ENCODE measurements around the gene SLC35A4.
"Not testable (repeated sequence)": the region's sequence is repeated elsewhere in the genome, so short reads cannot be mapped to it uniquely, and the experiment has no call there.

SLC35A4 gene

DNA sequence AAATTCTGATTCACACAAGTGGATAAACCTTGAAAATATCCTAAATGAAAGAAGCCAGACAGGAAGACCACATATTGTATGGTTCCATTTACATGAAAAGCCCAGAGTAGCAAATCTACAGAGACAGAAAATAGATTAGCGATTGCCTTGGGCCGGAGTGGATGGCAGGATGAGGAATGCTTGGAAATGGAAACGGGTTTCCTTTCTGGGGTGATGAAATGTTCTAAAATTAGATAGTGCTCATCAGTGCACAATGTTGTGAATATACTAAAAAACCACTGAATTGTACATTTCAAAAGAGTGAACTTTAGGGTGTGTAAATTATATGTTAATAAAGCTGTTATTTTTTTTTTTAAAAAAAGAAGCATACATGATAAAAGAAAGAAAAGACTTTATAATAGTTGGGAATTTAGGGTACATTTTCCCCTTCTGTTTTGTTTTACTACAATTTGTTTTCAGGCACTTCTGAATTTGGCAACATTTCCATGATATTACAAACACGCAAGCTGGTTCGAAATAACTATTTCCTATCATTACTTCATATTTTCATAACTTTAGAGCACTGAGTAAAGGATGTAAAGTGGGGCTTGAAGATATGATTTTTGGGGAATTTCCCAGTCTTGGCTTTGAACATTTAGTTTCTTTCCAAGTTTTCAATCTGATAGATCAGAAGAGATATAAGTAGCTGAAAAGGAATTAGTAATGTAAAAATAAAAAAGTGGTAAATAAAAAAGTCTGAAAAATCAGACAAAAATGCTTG is 23.9 kb downstream of the SLC35A4 start:
- Histone ChIP-seq H3K27me3 (ENCODE audit: low read length) (no peaks in the 10 kb centered on the region), H2AFZ (ENCODE audit: low read depth, low read length, severe bottlenecking) (no peak overlapping the region), H3K36me3 (ENCODE audit: low read length) (no peaks in the 10 kb centered on the region), H3K79me2 (ENCODE audit: insufficient read depth, low read length) (no peaks in the 10 kb centered on the region), H3K4me3 (ENCODE audit: insufficient read depth, low read length, poor library complexity, severe bottlenecking) (no peak overlapping the region), H3K9ac (ENCODE audit: low read length) (no peak overlapping the region), H3F3A (ENCODE audit: insufficient read depth) (no peaks in the 10 kb centered on the region), H3K27ac (ENCODE audit: low read depth, low read length) (no peak overlapping the region), H4K20me1 (ENCODE audit: low read depth, low read length) (no peaks in the 10 kb centered on the region), H3K4me2 (ENCODE audit: low read depth, low read length, poor library complexity, severe bottlenecking) (no peak overlapping the region), H3K9me3 (ENCODE audit: insufficient read depth, low read length) (no peaks in the 10 kb centered on the region), H3K9me2 (replicated peaks; ENCODE audit: insufficient read depth, low read length) (no peaks in the 10 kb centered on the region)
- TF ChIP-seq, protein P1, sequence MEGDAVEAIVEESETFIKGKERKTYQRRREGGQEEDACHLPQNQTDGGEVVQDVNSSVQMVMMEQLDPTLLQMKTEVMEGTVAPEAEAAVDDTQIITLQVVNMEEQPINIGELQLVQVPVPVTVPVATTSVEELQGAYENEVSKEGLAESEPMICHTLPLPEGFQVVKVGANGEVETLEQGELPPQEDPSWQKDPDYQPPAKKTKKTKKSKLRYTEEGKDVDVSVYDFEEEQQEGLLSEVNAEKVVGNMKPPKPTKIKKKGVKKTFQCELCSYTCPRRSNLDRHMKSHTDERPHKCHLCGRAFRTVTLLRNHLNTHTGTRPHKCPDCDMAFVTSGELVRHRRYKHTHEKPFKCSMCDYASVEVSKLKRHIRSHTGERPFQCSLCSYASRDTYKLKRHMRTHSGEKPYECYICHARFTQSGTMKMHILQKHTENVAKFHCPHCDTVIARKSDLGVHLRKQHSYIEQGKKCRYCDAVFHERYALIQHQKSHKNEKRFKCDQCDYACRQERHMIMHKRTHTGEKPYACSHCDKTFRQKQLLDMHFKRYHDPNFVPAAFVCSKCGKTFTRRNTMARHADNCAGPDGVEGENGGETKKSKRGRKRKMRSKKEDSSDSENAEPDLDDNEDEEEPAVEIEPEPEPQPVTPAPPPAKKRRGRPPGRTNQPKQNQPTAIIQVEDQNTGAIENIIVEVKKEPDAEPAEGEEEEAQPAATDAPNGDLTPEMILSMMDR (IDR thresholded peaks at IDR 0.05; ENCODE audit: insufficient read depth, low read length, poor library complexity, severe bottlenecking): no peak
- no peak for TF ChIP-seq EZH2phosphoT487 (conservative IDR thresholded peaks at IDR 0.05; ENCODE audit: low read length)

DNA sequence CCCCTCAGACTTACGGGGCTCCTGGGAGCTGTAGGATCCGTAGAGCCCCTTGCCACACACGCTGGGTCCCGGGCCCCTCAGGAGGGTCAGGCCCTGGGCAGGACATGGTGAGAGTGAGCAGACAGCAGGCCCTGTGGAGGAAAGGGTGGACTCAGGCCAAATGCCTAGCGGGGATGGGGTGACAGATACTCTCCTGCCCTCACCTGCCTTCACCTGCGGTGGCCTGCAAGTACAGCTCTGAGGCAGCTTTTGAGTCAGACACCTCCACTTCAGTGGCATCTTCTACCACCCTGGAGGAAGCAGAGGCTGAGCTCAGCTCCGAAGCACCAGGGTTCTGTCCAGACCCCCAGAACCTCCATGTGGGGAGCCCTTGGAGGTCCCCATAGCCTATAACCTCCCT is 26.2 kb downstream of the SLC35A4 start:
- no peak overlapping the region for H3K9ac ChIP-seq (ENCODE audit: low read length)

DNA sequence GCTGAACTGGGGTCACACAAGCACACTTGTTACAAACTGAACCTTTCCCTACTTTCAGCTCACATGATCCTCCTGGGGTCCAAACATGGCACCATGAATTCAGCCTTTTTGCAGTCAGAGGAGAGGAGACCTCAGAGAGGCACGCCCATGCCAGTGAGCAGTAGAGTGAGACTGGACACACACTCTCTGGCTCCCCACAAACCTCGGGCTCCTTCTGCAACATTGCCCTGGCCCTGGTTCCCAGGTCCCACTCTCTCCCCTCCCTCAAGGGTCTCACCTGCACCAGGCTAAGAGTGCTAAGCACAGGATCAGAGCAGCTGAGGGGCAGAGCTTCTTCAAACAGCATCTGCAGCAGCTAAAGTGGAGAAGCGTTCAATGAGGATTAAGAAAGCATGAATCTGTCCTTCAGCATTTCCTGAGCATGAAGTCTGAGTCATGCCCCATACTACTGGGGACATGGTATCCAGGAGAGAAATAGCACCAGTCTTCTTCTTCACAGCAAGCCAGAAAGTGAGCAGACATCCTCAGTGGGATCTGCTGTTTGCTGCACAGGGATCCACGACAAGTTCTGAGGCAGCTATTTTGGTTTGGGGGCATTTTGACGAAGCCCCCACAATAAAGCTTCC is 27.2 kb downstream of the SLC35A4 start:
- H3K4me2 ChIP-seq (ENCODE audit: low read depth, low read length, poor library complexity, severe bottlenecking): no peak overlapping the region
- H3K4me3 ChIP-seq (ENCODE audit: insufficient read depth, low read length, poor library complexity, severe bottlenecking): no peak overlapping the region
- no peak overlapping the region for H3K9ac ChIP-seq (ENCODE audit: low read length)
- no peaks in the 10 kb centered on the region for H3K9me2 ChIP-seq (replicated peaks; ENCODE audit: insufficient read depth, low read length)
- H3F3A ChIP-seq (ENCODE audit: insufficient read depth): no peaks in the 10 kb centered on the region
- no peak overlapping the region for H2AFZ ChIP-seq (ENCODE audit: low read depth, low read length, severe bottlenecking)
- H4K20me1 ChIP-seq (ENCODE audit: low read depth, low read length): no peaks in the 10 kb centered on the region
- TF ChIP-seq, protein P1 (IDR thresholded peaks at IDR 0.05; ENCODE audit: insufficient read depth, low read length, poor library complexity, severe bottlenecking): no peak
- TF ChIP-seq EZH2phosphoT487 (conservative IDR thresholded peaks at IDR 0.05; ENCODE audit: low read length): no peak
- H3K36me3 ChIP-seq (ENCODE audit: low read length): no peaks in the 10 kb centered on the region
- H3K79me2 ChIP-seq (ENCODE audit: insufficient read depth, low read length): no peaks in the 10 kb centered on the region
- H3K9me3 ChIP-seq (ENCODE audit: insufficient read depth, low read length): no peaks in the 10 kb centered on the region
- no peaks in the 10 kb centered on the region for H3K27me3 ChIP-seq (ENCODE audit: low read length)
- no peak overlapping the region for H3K27ac ChIP-seq (ENCODE audit: low read depth, low read length)

More for the DNA sequence above, 26.2 kb downstream of the SLC35A4 start:
- H3F3A ChIP-seq (ENCODE audit: insufficient read depth): no peaks in the 10 kb centered on the region
- no peak overlapping the region for H3K27ac ChIP-seq (ENCODE audit: low read depth, low read length)
- no peaks in the 10 kb centered on the region for H3K79me2 ChIP-seq (ENCODE audit: insufficient read depth, low read length)
- H3K27me3 ChIP-seq (ENCODE audit: low read length): no peaks in the 10 kb centered on the region
- H3K4me2 ChIP-seq (ENCODE audit: low read depth, low read length, poor library complexity, severe bottlenecking): no peak overlapping the region
- TF ChIP-seq, protein P1 (IDR thresholded peaks at IDR 0.05; ENCODE audit: insufficient read depth, low read length, poor library complexity, severe bottlenecking): no peak
- TF ChIP-seq EZH2phosphoT487 (conservative IDR thresholded peaks at IDR 0.05; ENCODE audit: low read length): no peak
- no peaks in the 10 kb centered on the region for H3K9me3 ChIP-seq (ENCODE audit: insufficient read depth, low read length)
- no peaks in the 10 kb centered on the region for H3K36me3 ChIP-seq (ENCODE audit: low read length)
- H2AFZ ChIP-seq (ENCODE audit: low read depth, low read length, severe bottlenecking): no peak overlapping the region
- H4K20me1 ChIP-seq (ENCODE audit: low read depth, low read length): no peaks in the 10 kb centered on the region
- H3K4me3 ChIP-seq (ENCODE audit: insufficient read depth, low read length, poor library complexity, severe bottlenecking): no peak overlapping the region
- H3K9me2 ChIP-seq (replicated peaks; ENCODE audit: insufficient read depth, low read length): no peaks in the 10 kb centered on the region

DNA sequence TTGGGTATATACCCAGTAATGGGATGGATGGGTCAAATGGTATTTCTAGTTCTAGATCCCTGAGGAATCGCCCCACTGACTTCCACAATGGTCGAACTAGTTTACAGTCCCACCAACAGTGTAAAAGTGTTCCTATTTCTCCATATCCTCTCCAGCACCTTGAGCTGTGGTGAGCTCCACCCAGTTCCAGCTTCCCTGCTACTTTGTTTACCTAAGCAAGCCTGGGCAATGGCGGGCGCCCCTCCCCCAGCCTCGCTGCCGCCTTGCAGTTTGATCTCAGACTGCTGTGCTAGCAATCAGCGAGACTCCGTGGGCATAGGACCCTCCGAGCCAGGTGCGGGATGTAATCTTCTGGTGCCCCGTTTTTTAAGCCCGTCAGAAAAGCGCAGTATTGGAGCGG is 28.4 kb downstream of the SLC35A4 start:
- H4K20me1 ChIP-seq (ENCODE audit: low read depth, low read length); H3K4me2 ChIP-seq (ENCODE audit: low read depth, low read length, poor library complexity, severe bottlenecking); H3K79me2 ChIP-seq (ENCODE audit: insufficient read depth, low read length); H3K9ac ChIP-seq (ENCODE audit: low read length); H2AFZ ChIP-seq (ENCODE audit: low read depth, low read length, severe bottlenecking); H3K9me3 ChIP-seq (ENCODE audit: insufficient read depth, low read length); H3K27ac ChIP-seq (ENCODE audit: low read depth, low read length); H3K9me2 ChIP-seq (replicated peaks; ENCODE audit: insufficient read depth, low read length); H3F3A ChIP-seq (ENCODE audit: insufficient read depth); H3K36me3 ChIP-seq (ENCODE audit: low read length); H3K27me3 ChIP-seq (ENCODE audit: low read length); H3K4me3 ChIP-seq (ENCODE audit: insufficient read depth, low read length, poor library complexity, severe bottlenecking): not testable (repeated sequence)
